K562 (cell line): ENCODE data around the gene RPL35. TPM values are rescaled to one million over a fixed set of nuclear protein-coding genes. Genes with fewer than 3 reads are reported as not detected.

Source experiments
- ELF1 ChIP-seq: fragments of 200-800 bp; sonication (Bioruptor generic); IDR thresholded peaks from 2 replicates; pipeline ENCODE4 v1.6.1; 2016; ENCODE audit warnings: missing genetic modification characterization, missing compliant biosample characterization
- ESRRA ChIP-seq: fragments of 450-650 bp; IDR thresholded peaks from 2 replicates; pipeline ENCODE4 v1.6.1; 2014; ENCODE audit warnings: low read depth, mild to moderate bottlenecking, moderate library complexity, borderline replicate concordance
- FOXJ2 ChIP-seq: fragments of 200-800 bp; sonication (Bioruptor generic); IDR thresholded peaks from 2 replicates; pipeline ENCODE4 v1.6.1; 2016; ENCODE audit warnings: missing genetic modification characterization, missing compliant biosample characterization
- HMG20A ChIP-seq: fragments of 450-650 bp; formaldehyde crosslinking; conservative IDR thresholded peaks from 2 replicates; pipeline ENCODE4 v1.4.0; 2020; ENCODE audit warnings: mild to moderate bottlenecking, mixed read lengths
- NFATC3 ChIP-seq: fragments of 450-650 bp; IDR thresholded peaks from 2 replicates; pipeline ENCODE4 v1.6.1; 2017; ENCODE audit warnings: mild to moderate bottlenecking
- SMC3 ChIP-seq: conservative IDR thresholded peaks from 2 replicates; pipeline ENCODE4 v1.6.1; 2011; ENCODE audit warnings: low read depth, low read length, improper control_type of control experiment; ENCODE audit not compliant: insufficient read depth
- THRAP3 ChIP-seq: fragments of 450-650 bp; IDR thresholded peaks from 2 replicates; pipeline ENCODE4 v1.6.1; 2016; ENCODE audit warnings: mild to moderate bottlenecking, inconsistent platforms, borderline replicate concordance
- ZNF175 ChIP-seq: fragments of 200-800 bp; sonication (Bioruptor generic); IDR thresholded peaks from 2 replicates; pipeline ENCODE4 v1.6.1; 2016; ENCODE audit warnings: low read depth, mild to moderate bottlenecking, missing genetic modification characterization, missing compliant biosample characterization
- polyA plus RNA-seq, 8 experiments: library from polyadenylated mRNA; depleted of rRNA in 4 of 8; stranded (reverse) in 5 of 8; unstranded in 3 of 8; fragments of >200 nt; fragmentation: Nextera tagmentation in 2 of 8; fragmentation: Illumina TruSeq in 1 of 8; extraction: Ambion mirVana in 2 of 8; extraction: Trizol in 1 of 8; gene quantifications; 2 replicates each; pipeline versions ENCODE4 v1.2.1 to v1.2.3, GENCODE V29; 2011 to 2014; ENCODE audit warnings: inconsistent platforms in 1 of 8, missing spikeins in 1 of 8
- total RNA-seq, 7 experiments: library from RNA; depleted of rRNA in 6 of 7; stranded (reverse); fragments of >200 nt in 6 of 7; fragmentation: Illumina TruSeq in 2 of 7; extraction: Trizol in 2 of 7; gene quantifications; 2 replicates each; pipeline versions ENCODE4 v1.2.1 to v1.2.3, GENCODE V29; 2011 to 2021; ENCODE audit warnings: low replicate concordance in 1 of 7
- TF ChIP-seq, protein P1 (sequence below): fragments of 450-650 bp; IDR thresholded peaks from 2 replicates; pipeline ENCODE4 v1.6.1; 2016; ENCODE audit warnings: borderline replicate concordance
- TF ChIP-seq, protein P2 (sequence below): fragments of 450-650 bp; IDR thresholded peaks from 2 replicates; pipeline ENCODE4 v1.6.1; 2016; ENCODE audit warnings: mild to moderate bottlenecking
- TF ChIP-seq, protein P3 (sequence below): fragments of 450-650 bp; IDR thresholded peaks from 2 replicates; pipeline ENCODE4 v1.6.1; 2017; ENCODE audit warnings: mild to moderate bottlenecking, moderate library complexity
- TF ChIP-seq, protein P4 (sequence below): fragments of 250-450 bp; sonication (Bioruptor Pico); IDR thresholded peaks from 2 replicates; pipeline ENCODE4 v1.5.0; 2020; ENCODE audit warnings: mild to moderate bottlenecking, borderline replicate concordance

The RPL35 gene
- total and polyA plus RNA-seq, 9 of the 15 experiments (the other 6 are each of a cell fraction or from before 2014, with no cell fraction given): 1,755 to 5,101 (median 3,405) TPM

DNA sequence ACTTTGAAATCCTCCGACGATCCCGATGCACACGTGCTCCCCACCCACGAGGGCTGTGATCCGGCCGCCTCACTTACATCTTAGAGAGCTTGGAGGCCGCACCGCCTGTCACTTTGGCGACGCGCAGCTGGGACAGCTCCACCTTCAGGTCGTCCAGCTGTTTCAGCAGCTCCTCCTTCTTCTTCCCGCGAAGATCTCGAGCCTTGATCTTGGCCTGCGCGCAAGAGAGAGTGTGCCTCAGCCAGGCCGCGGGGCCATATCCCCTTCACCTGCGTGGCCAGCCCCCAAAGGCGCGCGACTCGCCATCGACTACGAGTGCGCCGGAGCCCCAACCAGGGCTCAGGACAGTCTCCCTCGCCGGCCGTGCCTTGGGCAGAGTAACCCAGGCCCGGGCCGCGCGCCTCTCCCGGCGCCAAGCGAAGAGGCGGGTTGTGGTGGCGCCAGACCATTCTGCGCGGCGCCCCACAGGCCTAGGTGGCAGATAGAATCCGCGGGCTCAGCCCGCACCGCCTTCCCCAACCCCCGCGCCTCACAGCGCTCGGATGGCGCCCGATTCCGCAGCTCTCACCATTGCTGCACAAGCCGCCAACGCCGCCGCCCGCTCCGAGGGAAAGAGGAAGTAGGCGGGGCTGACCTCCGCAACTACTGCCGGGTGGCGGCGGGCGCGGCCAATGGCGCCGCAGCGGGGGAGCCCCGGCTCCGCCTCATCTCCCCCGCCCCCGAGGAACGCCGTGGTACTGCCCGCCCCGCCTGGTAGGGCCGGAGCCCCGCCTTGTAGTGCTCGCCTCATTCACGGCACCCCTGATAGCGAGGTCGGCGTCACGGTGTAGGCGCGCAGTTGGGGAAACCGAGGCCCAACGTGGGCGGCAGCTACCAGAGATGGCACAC is at the start of gene RPL35, which contains the start of gene ARPC5L (continued):
- no peak; the same call in 1 of the 2 replicates for TF ChIP-seq ESRRA
- TF ChIP-seq, protein P1, sequence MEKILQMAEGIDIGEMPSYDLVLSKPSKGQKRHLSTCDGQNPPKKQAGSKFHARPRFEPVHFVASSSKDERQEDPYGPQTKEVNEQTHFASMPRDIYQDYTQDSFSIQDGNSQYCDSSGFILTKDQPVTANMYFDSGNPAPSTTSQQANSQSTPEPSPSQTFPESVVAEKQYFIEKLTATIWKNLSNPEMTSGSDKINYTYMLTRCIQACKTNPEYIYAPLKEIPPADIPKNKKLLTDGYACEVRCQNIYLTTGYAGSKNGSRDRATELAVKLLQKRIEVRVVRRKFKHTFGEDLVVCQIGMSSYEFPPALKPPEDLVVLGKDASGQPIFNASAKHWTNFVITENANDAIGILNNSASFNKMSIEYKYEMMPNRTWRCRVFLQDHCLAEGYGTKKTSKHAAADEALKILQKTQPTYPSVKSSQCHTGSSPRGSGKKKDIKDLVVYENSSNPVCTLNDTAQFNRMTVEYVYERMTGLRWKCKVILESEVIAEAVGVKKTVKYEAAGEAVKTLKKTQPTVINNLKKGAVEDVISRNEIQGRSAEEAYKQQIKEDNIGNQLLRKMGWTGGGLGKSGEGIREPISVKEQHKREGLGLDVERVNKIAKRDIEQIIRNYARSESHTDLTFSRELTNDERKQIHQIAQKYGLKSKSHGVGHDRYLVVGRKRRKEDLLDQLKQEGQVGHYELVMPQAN: peak; percentile 93
- TF ChIP-seq ELF1 (tag): peak; percentile 80
- TF ChIP-seq, protein P2, sequence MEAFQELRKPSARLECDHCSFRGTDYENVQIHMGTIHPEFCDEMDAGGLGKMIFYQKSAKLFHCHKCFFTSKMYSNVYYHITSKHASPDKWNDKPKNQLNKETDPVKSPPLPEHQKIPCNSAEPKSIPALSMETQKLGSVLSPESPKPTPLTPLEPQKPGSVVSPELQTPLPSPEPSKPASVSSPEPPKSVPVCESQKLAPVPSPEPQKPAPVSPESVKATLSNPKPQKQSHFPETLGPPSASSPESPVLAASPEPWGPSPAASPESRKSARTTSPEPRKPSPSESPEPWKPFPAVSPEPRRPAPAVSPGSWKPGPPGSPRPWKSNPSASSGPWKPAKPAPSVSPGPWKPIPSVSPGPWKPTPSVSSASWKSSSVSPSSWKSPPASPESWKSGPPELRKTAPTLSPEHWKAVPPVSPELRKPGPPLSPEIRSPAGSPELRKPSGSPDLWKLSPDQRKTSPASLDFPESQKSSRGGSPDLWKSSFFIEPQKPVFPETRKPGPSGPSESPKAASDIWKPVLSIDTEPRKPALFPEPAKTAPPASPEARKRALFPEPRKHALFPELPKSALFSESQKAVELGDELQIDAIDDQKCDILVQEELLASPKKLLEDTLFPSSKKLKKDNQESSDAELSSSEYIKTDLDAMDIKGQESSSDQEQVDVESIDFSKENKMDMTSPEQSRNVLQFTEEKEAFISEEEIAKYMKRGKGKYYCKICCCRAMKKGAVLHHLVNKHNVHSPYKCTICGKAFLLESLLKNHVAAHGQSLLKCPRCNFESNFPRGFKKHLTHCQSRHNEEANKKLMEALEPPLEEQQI: no peak
- TF ChIP-seq ZNF175: no peak
- TF ChIP-seq FOXJ2 (tag): no peak
- TF ChIP-seq, protein P3, sequence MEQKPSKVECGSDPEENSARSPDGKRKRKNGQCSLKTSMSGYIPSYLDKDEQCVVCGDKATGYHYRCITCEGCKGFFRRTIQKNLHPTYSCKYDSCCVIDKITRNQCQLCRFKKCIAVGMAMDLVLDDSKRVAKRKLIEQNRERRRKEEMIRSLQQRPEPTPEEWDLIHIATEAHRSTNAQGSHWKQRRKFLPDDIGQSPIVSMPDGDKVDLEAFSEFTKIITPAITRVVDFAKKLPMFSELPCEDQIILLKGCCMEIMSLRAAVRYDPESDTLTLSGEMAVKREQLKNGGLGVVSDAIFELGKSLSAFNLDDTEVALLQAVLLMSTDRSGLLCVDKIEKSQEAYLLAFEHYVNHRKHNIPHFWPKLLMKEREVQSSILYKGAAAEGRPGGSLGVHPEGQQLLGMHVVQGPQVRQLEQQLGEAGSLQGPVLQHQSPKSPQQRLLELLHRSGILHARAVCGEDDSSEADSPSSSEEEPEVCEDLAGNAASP: no peak
- no peak for TF ChIP-seq NFATC3
- TF ChIP-seq SMC3: no peak
- no peak for TF ChIP-seq THRAP3
- no peak for TF ChIP-seq HMG20A (CRISPR knock-in tag)
- TF ChIP-seq, protein P4, sequence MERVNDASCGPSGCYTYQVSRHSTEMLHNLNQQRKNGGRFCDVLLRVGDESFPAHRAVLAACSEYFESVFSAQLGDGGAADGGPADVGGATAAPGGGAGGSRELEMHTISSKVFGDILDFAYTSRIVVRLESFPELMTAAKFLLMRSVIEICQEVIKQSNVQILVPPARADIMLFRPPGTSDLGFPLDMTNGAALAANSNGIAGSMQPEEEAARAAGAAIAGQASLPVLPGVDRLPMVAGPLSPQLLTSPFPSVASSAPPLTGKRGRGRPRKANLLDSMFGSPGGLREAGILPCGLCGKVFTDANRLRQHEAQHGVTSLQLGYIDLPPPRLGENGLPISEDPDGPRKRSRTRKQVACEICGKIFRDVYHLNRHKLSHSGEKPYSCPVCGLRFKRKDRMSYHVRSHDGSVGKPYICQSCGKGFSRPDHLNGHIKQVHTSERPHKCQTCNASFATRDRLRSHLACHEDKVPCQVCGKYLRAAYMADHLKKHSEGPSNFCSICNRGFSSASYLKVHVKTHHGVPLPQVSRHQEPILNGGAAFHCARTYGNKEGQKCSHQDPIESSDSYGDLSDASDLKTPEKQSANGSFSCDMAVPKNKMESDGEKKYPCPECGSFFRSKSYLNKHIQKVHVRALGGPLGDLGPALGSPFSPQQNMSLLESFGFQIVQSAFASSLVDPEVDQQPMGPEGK (CRISPR knock-in tag): no peak
